AG09319 (cell line): ENCODE measurements around the gene RRP15.

Experiments used
- DNase-seq: peaks from one replicate; pipeline ENCODE4 v3.0.0-alpha.2; 2010; ENCODE audit warnings: low read depth; ENCODE audit errors: extremely low read depth
- TF ChIP-seq, protein P1 (sequence below): IDR thresholded peaks from 2 replicates; pipeline ENCODE4 v1.5.1; 2011; ENCODE audit warnings: low read depth, mild to moderate bottlenecking, inconsistent platforms, low read length, moderate library complexity

The RRP15 gene

DNA sequence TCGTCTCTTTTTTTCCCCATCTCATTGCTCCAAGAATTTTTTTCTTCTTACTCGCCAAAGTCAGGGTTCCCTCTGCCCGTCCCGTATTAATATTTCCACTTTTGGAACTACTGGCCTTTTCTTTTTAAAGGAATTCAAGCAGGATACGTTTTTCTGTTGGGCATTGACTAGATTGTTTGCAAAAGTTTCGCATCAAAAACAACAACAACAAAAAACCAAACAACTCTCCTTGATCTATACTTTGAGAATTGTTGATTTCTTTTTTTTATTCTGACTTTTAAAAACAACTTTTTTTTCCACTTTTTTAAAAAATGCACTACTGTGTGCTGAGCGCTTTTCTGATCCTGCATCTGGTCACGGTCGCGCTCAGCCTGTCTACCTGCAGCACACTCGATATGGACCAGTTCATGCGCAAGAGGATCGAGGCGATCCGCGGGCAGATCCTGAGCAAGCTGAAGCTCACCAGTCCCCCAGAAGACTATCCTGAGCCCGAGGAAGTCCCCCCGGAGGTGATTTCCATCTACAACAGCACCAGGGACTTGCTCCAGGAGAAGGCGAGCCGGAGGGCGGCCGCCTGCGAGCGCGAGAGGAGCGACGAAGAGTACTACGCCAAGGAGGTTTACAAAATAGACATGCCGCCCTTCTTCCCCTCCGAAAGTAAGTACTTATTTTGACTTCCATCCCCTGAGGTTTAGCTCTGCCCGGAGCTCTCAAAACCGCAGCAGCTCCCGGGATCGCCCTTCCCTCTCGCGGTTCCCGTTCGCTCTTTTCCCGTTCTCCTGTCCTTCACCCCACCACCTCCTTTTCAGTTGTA, 61.5 kb downstream of the RRP15 start:
- TF ChIP-seq, protein P1, sequence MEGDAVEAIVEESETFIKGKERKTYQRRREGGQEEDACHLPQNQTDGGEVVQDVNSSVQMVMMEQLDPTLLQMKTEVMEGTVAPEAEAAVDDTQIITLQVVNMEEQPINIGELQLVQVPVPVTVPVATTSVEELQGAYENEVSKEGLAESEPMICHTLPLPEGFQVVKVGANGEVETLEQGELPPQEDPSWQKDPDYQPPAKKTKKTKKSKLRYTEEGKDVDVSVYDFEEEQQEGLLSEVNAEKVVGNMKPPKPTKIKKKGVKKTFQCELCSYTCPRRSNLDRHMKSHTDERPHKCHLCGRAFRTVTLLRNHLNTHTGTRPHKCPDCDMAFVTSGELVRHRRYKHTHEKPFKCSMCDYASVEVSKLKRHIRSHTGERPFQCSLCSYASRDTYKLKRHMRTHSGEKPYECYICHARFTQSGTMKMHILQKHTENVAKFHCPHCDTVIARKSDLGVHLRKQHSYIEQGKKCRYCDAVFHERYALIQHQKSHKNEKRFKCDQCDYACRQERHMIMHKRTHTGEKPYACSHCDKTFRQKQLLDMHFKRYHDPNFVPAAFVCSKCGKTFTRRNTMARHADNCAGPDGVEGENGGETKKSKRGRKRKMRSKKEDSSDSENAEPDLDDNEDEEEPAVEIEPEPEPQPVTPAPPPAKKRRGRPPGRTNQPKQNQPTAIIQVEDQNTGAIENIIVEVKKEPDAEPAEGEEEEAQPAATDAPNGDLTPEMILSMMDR: no peak
- no peak for DNase-seq

DNA sequence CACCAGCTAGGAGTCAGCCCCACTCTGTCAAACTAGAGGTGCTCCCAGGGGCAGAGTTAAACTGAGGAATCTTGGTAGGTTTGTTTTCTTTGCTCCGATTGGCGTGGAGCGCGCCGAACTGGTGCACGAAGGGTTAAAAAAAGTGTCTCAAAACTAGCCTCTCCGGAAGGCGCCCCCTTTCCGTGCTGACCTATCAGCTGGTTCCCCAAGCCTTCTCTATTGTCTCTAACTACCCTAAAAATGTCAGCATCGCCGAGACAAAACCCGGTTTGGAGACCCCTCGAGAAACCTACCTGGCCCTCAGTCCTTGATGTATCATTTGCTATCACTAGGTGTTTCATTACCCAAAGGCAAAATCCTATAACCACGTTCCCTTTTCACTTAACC, 62.2 kb downstream of the RRP15 start:
- DNase-seq: no peak
- TF ChIP-seq, protein P1: peak; percentile 18; the same call in 1 of the 2 replicates

DNA sequence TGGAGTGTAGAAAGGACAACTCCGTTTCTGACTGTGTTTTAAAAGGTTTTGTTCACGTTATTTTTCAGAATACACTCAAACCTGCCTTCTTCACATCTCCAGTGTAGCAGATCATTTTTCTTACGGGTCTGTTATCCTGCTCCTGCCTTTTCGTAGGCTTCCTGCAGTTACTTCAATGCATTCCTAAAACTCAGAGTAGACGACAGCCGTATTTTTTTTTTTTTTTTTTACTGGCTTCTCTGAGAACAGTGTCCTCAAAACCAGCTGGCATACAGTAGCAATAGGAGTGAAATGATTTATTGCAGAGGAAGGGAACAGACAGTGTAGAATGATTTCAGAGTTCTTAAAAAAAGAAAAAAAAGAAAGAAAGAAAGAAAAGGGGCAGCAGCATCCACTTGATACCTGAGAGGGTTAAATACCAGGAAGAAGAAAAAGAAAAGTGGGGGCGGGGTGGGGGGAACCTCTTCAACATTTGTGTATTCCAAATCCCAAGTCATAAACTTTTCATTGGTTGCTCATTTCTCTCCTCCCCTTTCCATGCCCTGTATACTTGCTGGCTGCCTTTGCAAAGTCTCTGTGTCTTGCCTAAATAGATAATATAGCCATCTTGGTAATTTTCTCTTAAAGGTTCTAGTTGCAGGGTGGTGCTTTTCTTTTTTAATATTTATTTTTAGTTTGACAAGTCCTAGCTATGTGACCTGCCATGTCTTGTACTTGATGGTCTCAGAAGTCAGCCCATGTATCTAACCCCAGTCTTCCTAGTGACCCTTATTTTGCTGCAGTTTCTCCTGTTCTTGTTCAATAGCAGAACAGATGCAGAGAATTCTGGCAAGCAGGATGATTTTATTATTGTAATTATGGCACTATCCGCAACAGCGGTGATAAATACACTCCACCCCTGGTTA, 62.9 kb downstream of the RRP15 start:
- no peak for DNase-seq
- TF ChIP-seq, protein P1: no peak

DNA sequence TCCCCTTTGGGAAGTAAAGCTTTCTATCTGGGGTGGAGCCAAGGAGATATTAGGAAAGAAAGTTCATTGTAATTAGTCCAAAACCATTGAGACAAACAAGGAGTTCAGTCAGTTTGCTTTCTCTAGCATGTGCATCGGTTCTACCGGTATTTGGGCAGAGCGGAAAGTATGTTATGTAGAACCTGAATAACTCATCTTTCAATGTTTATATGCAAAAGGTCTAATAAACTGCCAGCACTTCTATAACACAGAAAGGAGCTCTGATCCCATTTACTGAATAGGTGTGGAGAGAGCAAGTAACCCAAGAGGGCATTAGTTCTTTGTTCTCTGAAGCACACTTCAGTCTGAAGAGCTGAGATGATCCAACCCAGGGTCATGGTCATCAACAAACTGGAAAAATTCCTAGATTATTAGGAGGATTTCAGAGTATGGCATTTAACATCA, 63.6 kb downstream of the RRP15 start:
- TF ChIP-seq, protein P1: no peak
- DNase-seq: no peak

DNA sequence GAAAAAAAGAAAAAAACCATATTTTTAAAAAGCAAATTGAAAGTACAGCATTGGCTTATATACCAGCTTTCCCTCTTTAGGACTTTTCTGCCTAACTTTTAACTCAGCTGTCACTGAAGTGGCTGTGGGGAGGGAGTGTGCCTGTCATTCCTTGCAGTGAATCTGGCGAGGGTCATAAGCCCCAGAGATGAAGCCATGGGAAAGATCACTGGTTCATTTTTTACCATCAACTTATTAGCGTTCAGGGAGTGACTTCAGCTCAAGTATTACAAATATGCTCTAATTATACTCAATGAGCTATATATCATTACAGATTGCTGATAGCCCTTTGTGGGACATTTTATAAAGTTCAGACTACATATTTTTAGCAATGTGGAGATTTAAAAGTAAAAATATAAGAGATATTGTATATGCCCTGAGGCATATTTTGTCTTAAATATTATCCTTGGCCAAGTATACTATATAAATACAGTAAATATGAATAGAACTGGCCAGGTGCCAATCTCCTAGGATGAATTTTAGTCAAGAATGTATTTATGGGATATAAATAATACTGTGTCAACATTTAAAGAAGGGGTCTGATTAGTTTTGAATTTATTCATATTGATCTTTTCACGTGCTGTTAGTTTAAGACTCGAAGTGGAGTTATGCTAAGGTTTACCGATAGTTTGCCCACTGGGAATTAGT, 64.4 kb downstream of the RRP15 start:
- no peak for DNase-seq
- TF ChIP-seq, protein P1: no peak

DNA sequence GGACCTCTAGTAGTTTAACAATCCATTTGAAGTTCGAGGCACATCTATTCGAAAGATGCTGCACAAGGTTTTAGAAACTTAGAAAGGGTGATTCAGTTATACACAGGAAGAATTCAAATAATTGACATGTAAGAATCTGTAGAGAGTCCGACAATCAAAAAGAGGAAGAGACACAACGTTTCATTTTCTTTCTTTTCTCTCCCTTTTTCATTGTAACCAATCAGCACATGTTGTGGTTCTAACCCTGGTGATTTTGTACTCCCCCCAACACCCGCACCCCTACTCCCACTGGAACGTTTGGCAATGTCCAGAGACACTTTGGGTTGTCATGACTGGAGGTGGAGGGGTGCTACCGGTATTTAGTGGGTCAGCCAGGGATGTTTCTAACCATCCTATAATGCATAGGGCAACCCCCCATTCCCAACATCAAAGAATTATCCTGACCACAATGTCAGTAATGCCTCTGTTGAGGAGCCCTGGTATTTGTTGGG, 65.0 kb downstream of the RRP15 start:
- DNase-seq: no peak
- TF ChIP-seq, protein P1: no peak
